B cell (primary cell): ENCODE measurements around the gene TNFSF8.

ENCODE experiments used
- EZH2 ChIP-seq: IDR thresholded peaks from 2 replicates; pipeline ENCODE4 v1.6.1; 2012; ENCODE audit warnings: borderline replicate concordance, low read depth, mild to moderate bottlenecking, moderate library complexity, low read length; ENCODE audit not compliant: insufficient read depth, poor library complexity, severe bottlenecking
- TF ChIP-seq, protein P1 (sequence below): fragments of 200-600 bp; IDR thresholded peaks from one replicate; pipeline ENCODE4 v1.8.0; 2022; ENCODE audit warnings: antibody characterized with exemption, mild to moderate bottlenecking

DNA sequence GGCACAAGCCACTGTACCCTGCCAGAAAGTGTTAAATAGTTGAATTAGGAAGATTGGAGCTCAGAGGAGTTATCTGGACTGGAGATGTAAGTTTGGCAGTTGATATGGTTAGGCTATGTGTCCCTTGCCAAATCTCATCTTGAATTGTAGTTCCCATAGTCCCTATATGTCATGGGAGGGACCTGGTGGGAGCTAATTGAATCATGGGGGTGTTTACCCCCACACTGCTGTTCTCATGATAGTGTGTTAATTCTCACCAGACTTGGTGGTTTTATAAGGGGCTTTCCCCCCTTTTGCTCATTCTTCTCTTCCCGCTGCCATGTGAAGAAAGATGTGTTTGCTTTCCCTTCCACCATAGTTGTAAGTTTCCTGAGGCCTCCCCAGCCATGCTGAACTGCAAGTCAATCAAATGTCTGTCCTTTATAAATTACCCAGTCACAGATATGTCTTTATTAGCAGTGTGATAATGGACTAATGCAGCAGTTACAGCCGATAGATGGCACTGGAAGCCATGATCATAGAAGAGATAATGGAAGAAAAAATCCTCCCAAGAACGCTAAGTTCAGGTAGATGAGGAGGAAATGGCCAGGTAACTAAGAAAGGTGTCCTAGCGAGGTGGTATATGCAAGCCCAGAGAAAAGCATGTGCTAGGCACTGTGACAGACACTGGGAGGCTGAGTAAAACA lies 51.4 kb downstream of the TNFSF8 start:
- TF ChIP-seq, protein P1, sequence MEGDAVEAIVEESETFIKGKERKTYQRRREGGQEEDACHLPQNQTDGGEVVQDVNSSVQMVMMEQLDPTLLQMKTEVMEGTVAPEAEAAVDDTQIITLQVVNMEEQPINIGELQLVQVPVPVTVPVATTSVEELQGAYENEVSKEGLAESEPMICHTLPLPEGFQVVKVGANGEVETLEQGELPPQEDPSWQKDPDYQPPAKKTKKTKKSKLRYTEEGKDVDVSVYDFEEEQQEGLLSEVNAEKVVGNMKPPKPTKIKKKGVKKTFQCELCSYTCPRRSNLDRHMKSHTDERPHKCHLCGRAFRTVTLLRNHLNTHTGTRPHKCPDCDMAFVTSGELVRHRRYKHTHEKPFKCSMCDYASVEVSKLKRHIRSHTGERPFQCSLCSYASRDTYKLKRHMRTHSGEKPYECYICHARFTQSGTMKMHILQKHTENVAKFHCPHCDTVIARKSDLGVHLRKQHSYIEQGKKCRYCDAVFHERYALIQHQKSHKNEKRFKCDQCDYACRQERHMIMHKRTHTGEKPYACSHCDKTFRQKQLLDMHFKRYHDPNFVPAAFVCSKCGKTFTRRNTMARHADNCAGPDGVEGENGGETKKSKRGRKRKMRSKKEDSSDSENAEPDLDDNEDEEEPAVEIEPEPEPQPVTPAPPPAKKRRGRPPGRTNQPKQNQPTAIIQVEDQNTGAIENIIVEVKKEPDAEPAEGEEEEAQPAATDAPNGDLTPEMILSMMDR, result no peak
- TF ChIP-seq EZH2, result no peak
